Fibroblast of pulmonary artery (primary cell): ENCODE measurements around the gene TRMT6.

Experiments used
- DNase-seq: peaks from one replicate; pipeline ENCODE4 v3.0.0-alpha.2; 2010; ENCODE audit warnings: low read depth
- H3K4me3 ChIP-seq: replicated peaks from 2 replicates; pipeline ENCODE4 v1.5.1; 2011; ENCODE audit warnings: low read depth, mild to moderate bottlenecking, control low read depth, low read length, moderate library complexity
- CTCF ChIP-seq: IDR thresholded peaks from 2 replicates; pipeline ENCODE4 v1.5.1; 2011; ENCODE audit warnings: mild to moderate bottlenecking, control low read depth, low read length, inconsistent platforms; ENCODE audit errors: missing control alignments

TRMT6 gene

GRCh38 chr20:5950271-5951031 lies at the start of gene TRMT6, which contains the start of gene MCM8:
TSS of gene TRMT6 (minus strand) at chr20:5950533. CDS start at chr20:5950405, 128 bp downstream.
TSS of gene MCM8 (plus strand) at chr20:5950652. CDS start at chr20:5952016, 1,364 bp downstream.
- no peak for TF ChIP-seq CTCF
- H3K4me3 ChIP-seq: peak within 1 kb of the TSS; percentile 88
- peak; percentile 96 for DNase-seq

GRCh38 chr20:5999783-6000182 lies 49.5 kb upstream of the TRMT6 start:
- no peak for TF ChIP-seq CTCF
- DNase-seq: no peak
- no peak overlapping the region for H3K4me3 ChIP-seq

- TF ChIP-seq CTCF: no peak
- no peak for DNase-seq
- no peak overlapping the region for H3K4me3 ChIP-seq
Observed at GRCh38 chr20:5996765-5997164, 46.4 kb upstream of the TRMT6 start.

GRCh38 chr20:5991623-5992441 lies 41.5 kb upstream of the TRMT6 start:
- no peak for TF ChIP-seq CTCF
- no peak overlapping the region for H3K4me3 ChIP-seq
- peak; percentile 13 for DNase-seq

GRCh38 chr20:5990946-5991345 lies 40.6 kb upstream of the TRMT6 start:
- TF ChIP-seq CTCF: no peak
- H3K4me3 ChIP-seq: no peak overlapping the region

GRCh38 chr20:5989539-5989938 lies 39.2 kb upstream of the TRMT6 start:
- H3K4me3 ChIP-seq: no peak overlapping the region
- DNase-seq: no peak
- TF ChIP-seq CTCF: no peak

More at GRCh38 chr20:5990946-5991345, 40.6 kb upstream of the TRMT6 start:
- DNase-seq: no peak
